Endothelial cell (in vitro differentiated cells): ENCODE results near the gene RASSF4. TPM values are rescaled to one million over a fixed set of nuclear protein-coding genes. Genes with fewer than 3 reads are reported as not detected.
A peak's percentile ranks its signal among the peaks of the same experiment; 100 is the strongest.

Experiments
- DNase-seq: peaks from one replicate; pipeline ENCODE4 v3.0.0; 2021; ENCODE audit warnings: low spot score
- H3K27ac Mint-ChIP-seq: one replicate; pipeline ENCODE4 v1.8.0; 2021; ENCODE audit warnings: mixed read lengths, inconsistent platforms; ENCODE audit not compliant: unreplicated experiment
- H3K27me3 Mint-ChIP-seq: one replicate; pipeline ENCODE4 v1.8.0; 2021; ENCODE audit warnings: mild to moderate bottlenecking, moderate library complexity, mixed read lengths, inconsistent platforms; ENCODE audit not compliant: unreplicated experiment
- H3K36me3 Mint-ChIP-seq: one replicate; pipeline ENCODE4 v1.8.0; 2021; ENCODE audit warnings: mild to moderate bottlenecking, low read depth, mixed read lengths, inconsistent platforms; ENCODE audit not compliant: unreplicated experiment
- H3K4me1 Mint-ChIP-seq: one replicate; pipeline ENCODE4 v1.8.0; 2021; ENCODE audit warnings: mild to moderate bottlenecking, mixed read lengths, inconsistent platforms; ENCODE audit not compliant: unreplicated experiment
- H3K4me3 Mint-ChIP-seq: one replicate; pipeline ENCODE4 v1.8.0; 2021; ENCODE audit warnings: mild to moderate bottlenecking, mixed read lengths, inconsistent platforms; ENCODE audit not compliant: unreplicated experiment
- H3K9me3 Mint-ChIP-seq: one replicate; pipeline ENCODE4 v1.8.0; 2021; ENCODE audit warnings: mixed read lengths, inconsistent platforms; ENCODE audit not compliant: unreplicated experiment
- CTCF ChIP-seq: fragments of 200-600 bp; sonication (generic); IDR thresholded peaks from one replicate; pipeline ENCODE4 v1.5.0; 2021; ENCODE audit warnings: antibody characterized with exemption; ENCODE audit not compliant: unreplicated experiment
- total RNA-seq: library from RNA; stranded (reverse); fragmentation: NEBNext Ultra II Directional; extraction: Animal tissue kit (Norgen Biotek cat#: 25700); gene quantifications from one replicate; pipeline ENCODE4 v1.2.1, GENCODE V29; 2021; ENCODE audit not compliant: unreplicated experiment

Gene RASSF4
- total RNA-seq, 1 donor from 2014 or later: 9.6 TPM

GRCh38 chr10:45003432-45004000 lies 43.9 kb downstream of the RASSF4 start:
- no peak overlapping the region for H3K4me3 Mint-ChIP-seq

GRCh38 chr10:45004661-45005060 lies 45.1 kb downstream of the RASSF4 start:
- H3K36me3 Mint-ChIP-seq: peaks cover 17% of the 10 kb centered on the region
- no peak for DNase-seq
- peaks cover 27% of the 10 kb centered on the region for H3K4me1 Mint-ChIP-seq
- H3K4me3 Mint-ChIP-seq: peak overlapping the region; percentile 3
- no peak for TF ChIP-seq CTCF
- H3K9me3 Mint-ChIP-seq: no peaks in the 10 kb centered on the region
- no peak overlapping the region for H3K27ac Mint-ChIP-seq
- H3K27me3 Mint-ChIP-seq: peaks cover 9% of the 10 kb centered on the region

More at GRCh38 chr10:45003432-45004000, 43.9 kb downstream of the RASSF4 start:
- H3K27ac Mint-ChIP-seq: no peak overlapping the region
- peaks cover 18% of the 10 kb centered on the region for H3K36me3 Mint-ChIP-seq
- peaks cover 28% of the 10 kb centered on the region for H3K4me1 Mint-ChIP-seq
- no peak for DNase-seq
- peaks cover 10% of the 10 kb centered on the region for H3K27me3 Mint-ChIP-seq
- no peaks in the 10 kb centered on the region for H3K9me3 Mint-ChIP-seq
- TF ChIP-seq CTCF: no peak

GRCh38 chr10:45005284-45005683 lies 45.7 kb downstream of the RASSF4 start:
- H3K27me3 Mint-ChIP-seq: peaks cover 3% of the 10 kb centered on the region

GRCh38 chr10:45006276-45007030 lies 46.9 kb downstream of the RASSF4 start:
- H3K27me3 Mint-ChIP-seq: no peaks in the 10 kb centered on the region
- peaks cover 12% of the 10 kb centered on the region for H3K36me3 Mint-ChIP-seq
- peaks cover 21% of the 10 kb centered on the region for H3K4me1 Mint-ChIP-seq
- no peak for DNase-seq
- no peaks in the 10 kb centered on the region for H3K9me3 Mint-ChIP-seq
- no peak for TF ChIP-seq CTCF
- H3K4me3 Mint-ChIP-seq: no peak overlapping the region
- no peak overlapping the region for H3K27ac Mint-ChIP-seq

More at GRCh38 chr10:45005284-45005683, 45.7 kb downstream of the RASSF4 start:
- DNase-seq: no peak
- Mint-ChIP-seq H3K4me3 (no peak overlapping the region), H3K36me3 (peaks cover 12% of the 10 kb centered on the region), H3K4me1 (peaks cover 21% of the 10 kb centered on the region), H3K27ac (no peak overlapping the region), H3K9me3 (no peaks in the 10 kb centered on the region)
- TF ChIP-seq CTCF: no peak
